ENCODE data around the gene UGGT1.

- TF ChIP-seq CTCF (IDR thresholded peaks at IDR 0.05; ENCODE audit: insufficient read depth, low read depth, low read length), result no peak
- TF ChIP-seq EZH2 (IDR thresholded peaks at IDR 0.05; ENCODE audit: insufficient read depth, low read length), result no peak
Observed at GRCh38 chr2:128235581-128235980, 144.6 kb downstream of the UGGT1 start.
